Measurements from ENCODE around the gene CSE1L.

The CSE1L gene

DNA sequence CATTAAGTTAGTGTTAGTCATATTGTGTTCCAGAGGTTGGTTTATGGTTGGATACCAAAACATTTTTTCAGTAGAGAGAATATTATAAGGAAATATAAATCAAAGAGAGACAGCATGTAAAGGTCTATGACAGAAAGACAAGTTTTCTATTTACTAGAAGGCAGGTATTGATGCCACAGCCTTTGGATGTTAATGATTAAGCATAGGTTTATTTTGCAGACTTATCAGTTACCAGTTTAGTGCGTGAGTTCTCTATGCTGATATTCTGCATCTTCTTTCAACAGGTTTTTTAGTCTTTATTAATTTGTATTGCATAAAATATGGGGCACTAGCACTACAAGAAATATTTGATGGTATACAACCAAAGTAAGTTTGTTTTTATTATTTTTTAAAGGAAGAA is 45.6 kb downstream of the CSE1L start:
- Histone ChIP-seq H2AFZ (ENCODE audit: low read length) (no peak overlapping the region), H2BK12ac (ENCODE audit: low read length) (no peak overlapping the region), H3K27me3 (ENCODE audit: control insufficient read depth in 3 of 3, insufficient read depth in 3 of 3, low read depth in 1 of 3, low read length in 3 of 3) (no peaks in the 10 kb centered on the region), H3K36me3 (replicated peaks in 1 of 2; ENCODE audit: control insufficient read depth in 2 of 2, insufficient read depth in 2 of 2, low read length in 2 of 2) (peaks cover 41 to 100% of the 10 kb centered on the region in 2 donors), H4K8ac (ENCODE audit: low read depth, low read length) (no peak overlapping the region), H2AK5ac (ENCODE audit: low read depth, low read length) (no peak overlapping the region), H3K4ac (ENCODE audit: low read length) (no peak overlapping the region), H2BK15ac (ENCODE audit: low read length) (no peak overlapping the region), H3K79me1 (ENCODE audit: low read depth, low read length) (peaks cover 4% of the 10 kb centered on the region), H4K91ac (ENCODE audit: low read depth, low read length, poor library complexity) (no peak overlapping the region), H3K4me1 (ENCODE audit: control insufficient read depth in 2 of 2, insufficient read depth in 1 of 2, low read depth in 1 of 2, low read length in 2 of 2) (no peaks in the 10 kb centered on the region), H2BK120ac (ENCODE audit: low read depth, low read length) (no peak overlapping the region), H3K9me3 (replicated peaks in 1 of 2; ENCODE audit: control insufficient read depth in 2 of 2, insufficient read depth in 1 of 2, low read depth in 1 of 2, low read length in 2 of 2) (no peaks in the 10 kb centered on the region), H3K4me3 (ENCODE audit: low read length in 2 of 2) (no peak overlapping the region), H3K27ac (replicated peaks; ENCODE audit: low read length) (no peak overlapping the region), H3K14ac (ENCODE audit: low read length) (no peak overlapping the region), H3K9ac (ENCODE audit: low read depth, low read length, poor library complexity) (no peak overlapping the region), H3K4me2 (ENCODE audit: insufficient read depth, low read length, poor library complexity, severe bottlenecking) (no peak overlapping the region), H3K23ac (ENCODE audit: low read depth, low read length, poor library complexity) (no peak overlapping the region), H2BK5ac (ENCODE audit: low read length) (no peak overlapping the region), H3K18ac (ENCODE audit: low read length) (no peak overlapping the region)
- no CpG with 5 or more reads among the region's 1 CpG for WGBS, 2 donors (ENCODE audit: extremely low coverage in 2 of 2, insufficient read length in 2 of 2, insufficient replicate concordance in 1 of 2)
- no peak for DNase-seq (ENCODE audit: low spot score)

DNA sequence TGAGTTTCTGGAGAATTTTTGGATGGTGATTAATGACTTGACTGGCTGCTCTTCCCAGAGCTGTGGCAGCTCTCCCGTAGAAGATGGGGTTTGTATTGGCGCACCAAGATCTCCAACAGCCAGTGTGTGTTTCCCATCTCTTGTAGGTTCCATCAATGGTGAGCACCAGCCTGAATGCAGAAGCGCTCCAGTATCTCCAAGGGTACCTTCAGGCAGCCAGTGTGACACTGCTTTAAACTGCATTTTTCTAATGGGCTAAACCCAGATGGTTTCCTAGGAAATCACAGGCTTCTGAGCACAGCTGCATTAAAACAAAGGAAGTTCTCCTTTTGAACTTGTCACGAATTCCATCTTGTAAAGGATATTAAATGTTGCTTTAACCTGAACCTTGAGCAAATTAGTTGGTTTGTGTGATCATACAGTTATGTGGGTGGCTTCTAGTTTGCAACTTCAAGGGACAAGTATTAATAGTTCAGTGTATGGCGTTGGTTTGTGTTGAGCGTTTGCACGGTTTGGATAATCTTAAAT is 50.2 kb downstream of the CSE1L start:
- H3K4me2 ChIP-seq (ENCODE audit: insufficient read depth, low read length, poor library complexity, severe bottlenecking) = no peak overlapping the region
- no peaks in the 10 kb centered on the region for H3K27me3 ChIP-seq (ENCODE audit: control insufficient read depth in 3 of 3, insufficient read depth in 3 of 3, low read depth in 1 of 3, low read length in 3 of 3)
- no peak overlapping the region for H2AK5ac ChIP-seq (ENCODE audit: low read depth, low read length)
- H4K8ac ChIP-seq (ENCODE audit: low read depth, low read length) = no peak overlapping the region
- no peak overlapping the region for H4K91ac ChIP-seq (ENCODE audit: low read depth, low read length, poor library complexity)
- H3K18ac ChIP-seq (ENCODE audit: low read length) = no peak overlapping the region
- no peak overlapping the region for H2BK15ac ChIP-seq (ENCODE audit: low read length)
- H3K4ac ChIP-seq (ENCODE audit: low read length) = no peak overlapping the region
- H3K27ac ChIP-seq (replicated peaks; ENCODE audit: low read length) = no peak overlapping the region
- no peak overlapping the region for H2BK12ac ChIP-seq (ENCODE audit: low read length)
- H3K9me3 ChIP-seq (replicated peaks in 1 of 2; ENCODE audit: control insufficient read depth in 2 of 2, insufficient read depth in 1 of 2, low read depth in 1 of 2, low read length in 2 of 2) = peaks cover 0 to 3% of the 10 kb centered on the region in 2 donors
- H3K36me3 ChIP-seq (replicated peaks in 1 of 2; ENCODE audit: control insufficient read depth in 2 of 2, insufficient read depth in 2 of 2, low read length in 2 of 2) = peaks cover 38 to 98% of the 10 kb centered on the region in 2 donors
- DNase-seq (ENCODE audit: low spot score) = no peak
- H2BK5ac ChIP-seq (ENCODE audit: low read length) = no peak overlapping the region
- no peak overlapping the region for H3K23ac ChIP-seq (ENCODE audit: low read depth, low read length, poor library complexity)
- no peak overlapping the region for H3K14ac ChIP-seq (ENCODE audit: low read length)
- H2AFZ ChIP-seq (ENCODE audit: low read length) = no peak overlapping the region
- WGBS, 2 donors (ENCODE audit: extremely low coverage in 2 of 2, insufficient read length in 2 of 2, insufficient replicate concordance in 1 of 2) = no CpG with 5 or more reads among the region's 7 CpGs
- H3K9ac ChIP-seq (ENCODE audit: low read depth, low read length, poor library complexity) = no peak overlapping the region
- H3K4me3 ChIP-seq (ENCODE audit: low read length in 2 of 2) = no peak overlapping the region
- H3K79me1 ChIP-seq (ENCODE audit: low read depth, low read length) = peaks cover 2% of the 10 kb centered on the region
- H2BK120ac ChIP-seq (ENCODE audit: low read depth, low read length) = no peak overlapping the region
- no peaks in the 10 kb centered on the region for H3K4me1 ChIP-seq (ENCODE audit: control insufficient read depth in 2 of 2, insufficient read depth in 1 of 2, low read depth in 1 of 2, low read length in 2 of 2)

DNA sequence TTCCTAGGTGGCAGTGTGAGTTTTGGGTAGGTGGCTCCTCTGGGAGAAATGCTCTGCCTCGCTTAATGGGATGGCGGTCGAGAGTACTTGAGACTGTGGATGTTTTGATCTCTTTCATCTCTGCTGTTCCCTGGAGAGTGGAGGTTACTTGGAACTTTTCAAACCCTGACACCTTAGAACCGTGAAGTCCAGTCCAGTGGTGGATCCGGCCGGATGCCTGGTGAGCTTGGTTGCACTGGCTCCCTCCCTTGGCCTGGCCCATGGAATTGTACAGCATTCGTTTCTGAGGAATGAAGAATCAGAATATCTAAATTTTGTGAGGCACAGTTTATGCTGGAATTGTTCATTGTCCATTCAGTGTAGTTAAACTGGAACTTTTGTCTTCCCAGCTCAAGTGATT is 51.0 kb downstream of the CSE1L start:
- no CpG with 5 or more reads among the region's 7 CpGs for WGBS, 2 donors (ENCODE audit: extremely low coverage in 2 of 2, insufficient read length in 2 of 2, insufficient replicate concordance in 1 of 2)

DNA sequence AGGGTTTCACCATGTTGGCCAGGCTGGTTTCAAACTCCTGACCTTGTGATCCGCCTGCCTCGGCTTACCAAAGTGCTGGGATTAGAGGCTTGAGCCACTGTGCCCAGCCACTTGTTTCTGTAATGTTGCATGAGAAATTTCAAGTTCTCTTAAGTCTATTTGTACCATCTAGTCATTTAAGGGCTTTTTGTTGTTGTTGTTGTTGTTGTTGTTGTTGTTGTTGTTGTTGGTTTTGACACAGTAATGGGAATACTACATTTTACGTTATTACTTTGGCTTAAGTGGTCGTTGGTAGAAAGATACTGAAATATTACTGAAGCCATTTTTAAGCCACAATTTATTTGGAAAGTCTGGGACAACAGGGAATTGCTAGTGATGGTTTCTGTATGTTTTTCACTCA is 52.0 kb downstream of the CSE1L start:
- H3K14ac ChIP-seq (ENCODE audit: low read length) = no peak overlapping the region
- H2BK5ac ChIP-seq (ENCODE audit: low read length) = no peak overlapping the region
- no peak overlapping the region for H3K27ac ChIP-seq (replicated peaks; ENCODE audit: low read length)
- H2BK120ac ChIP-seq (ENCODE audit: low read depth, low read length) = no peak overlapping the region
- peaks cover 0 to 3% of the 10 kb centered on the region in 2 donors for H3K9me3 ChIP-seq (replicated peaks in 1 of 2; ENCODE audit: control insufficient read depth in 2 of 2, insufficient read depth in 1 of 2, low read depth in 1 of 2, low read length in 2 of 2)
- DNase-seq (ENCODE audit: low spot score) = no peak
- H3K9ac ChIP-seq (ENCODE audit: low read depth, low read length, poor library complexity) = no peak overlapping the region
- peaks cover 43 to 98% of the 10 kb centered on the region in 2 donors for H3K36me3 ChIP-seq (replicated peaks in 1 of 2; ENCODE audit: control insufficient read depth in 2 of 2, insufficient read depth in 2 of 2, low read length in 2 of 2)
- H3K4me2 ChIP-seq (ENCODE audit: insufficient read depth, low read length, poor library complexity, severe bottlenecking) = no peak overlapping the region
- no CpG with 5 or more reads among the region's 4 CpGs for WGBS, 2 donors (ENCODE audit: extremely low coverage in 2 of 2, insufficient read length in 2 of 2, insufficient replicate concordance in 1 of 2)
- no peak overlapping the region for H4K91ac ChIP-seq (ENCODE audit: low read depth, low read length, poor library complexity)
- no peak overlapping the region for H4K8ac ChIP-seq (ENCODE audit: low read depth, low read length)
- H3K4me3 ChIP-seq (ENCODE audit: low read length in 2 of 2) = no peak overlapping the region
- no peak overlapping the region for H2BK12ac ChIP-seq (ENCODE audit: low read length)
- no peak overlapping the region for H3K18ac ChIP-seq (ENCODE audit: low read length)
- H3K27me3 ChIP-seq (ENCODE audit: control insufficient read depth in 3 of 3, insufficient read depth in 3 of 3, low read depth in 1 of 3, low read length in 3 of 3) = no peaks in the 10 kb centered on the region
- H3K23ac ChIP-seq (ENCODE audit: low read depth, low read length, poor library complexity) = no peak overlapping the region
- no peak overlapping the region for H2BK15ac ChIP-seq (ENCODE audit: low read length)
- H3K4ac ChIP-seq (ENCODE audit: low read length) = no peak overlapping the region
- H3K79me1 ChIP-seq (ENCODE audit: low read depth, low read length) = peaks cover 2% of the 10 kb centered on the region
- H2AFZ ChIP-seq (ENCODE audit: low read length) = no peak overlapping the region
- H2AK5ac ChIP-seq (ENCODE audit: low read depth, low read length) = no peak overlapping the region
- H3K4me1 ChIP-seq (ENCODE audit: control insufficient read depth in 2 of 2, insufficient read depth in 1 of 2, low read depth in 1 of 2, low read length in 2 of 2) = peaks cover 0 to 3% of the 10 kb centered on the region in 2 donors

More for the DNA sequence above, 51.0 kb downstream of the CSE1L start:
- Histone ChIP-seq H2BK12ac (ENCODE audit: low read length) (no peak overlapping the region), H3K9me3 (replicated peaks in 1 of 2; ENCODE audit: control insufficient read depth in 2 of 2, insufficient read depth in 1 of 2, low read depth in 1 of 2, low read length in 2 of 2) (peaks cover 0 to 3% of the 10 kb centered on the region in 2 donors), H4K8ac (ENCODE audit: low read depth, low read length) (no peak overlapping the region), H2AK5ac (ENCODE audit: low read depth, low read length) (no peak overlapping the region), H3K23ac (ENCODE audit: low read depth, low read length, poor library complexity) (no peak overlapping the region), H3K4ac (ENCODE audit: low read length) (no peak overlapping the region), H2AFZ (ENCODE audit: low read length) (no peak overlapping the region), H3K27ac (replicated peaks; ENCODE audit: low read length) (no peak overlapping the region), H3K36me3 (replicated peaks in 1 of 2; ENCODE audit: control insufficient read depth in 2 of 2, insufficient read depth in 2 of 2, low read length in 2 of 2) (peaks cover 39 to 98% of the 10 kb centered on the region in 2 donors), H3K4me2 (ENCODE audit: insufficient read depth, low read length, poor library complexity, severe bottlenecking) (no peak overlapping the region), H2BK5ac (ENCODE audit: low read length) (no peak overlapping the region), H2BK15ac (ENCODE audit: low read length) (no peak overlapping the region), H3K79me1 (ENCODE audit: low read depth, low read length) (peaks cover 2% of the 10 kb centered on the region), H4K91ac (ENCODE audit: low read depth, low read length, poor library complexity) (no peak overlapping the region), H3K4me1 (ENCODE audit: control insufficient read depth in 2 of 2, insufficient read depth in 1 of 2, low read depth in 1 of 2, low read length in 2 of 2) (no peaks in the 10 kb centered on the region), H3K4me3 (ENCODE audit: low read length in 2 of 2) (no peak overlapping the region), H3K9ac (ENCODE audit: low read depth, low read length, poor library complexity) (no peak overlapping the region), H3K27me3 (ENCODE audit: control insufficient read depth in 3 of 3, insufficient read depth in 3 of 3, low read depth in 1 of 3, low read length in 3 of 3) (no peaks in the 10 kb centered on the region), H3K14ac (ENCODE audit: low read length) (no peak overlapping the region), H2BK120ac (ENCODE audit: low read depth, low read length) (no peak overlapping the region), H3K18ac (ENCODE audit: low read length) (no peak overlapping the region)
- DNase-seq (ENCODE audit: low spot score) = no peak
